HG02970 (cell line): Measurements from ENCODE around the gene PROSER3.

ENCODE experiments used
- ATAC-seq: cut with Tn5 transposase; IDR thresholded peaks from one replicate; pipeline ENCODE4 v1.9.1; 2021; ENCODE audit warnings: mild to moderate bottlenecking, moderate library complexity, moderate number of reproducible peaks; ENCODE audit not compliant: unreplicated experiment, low FRiP score

The PROSER3 gene

DNA sequence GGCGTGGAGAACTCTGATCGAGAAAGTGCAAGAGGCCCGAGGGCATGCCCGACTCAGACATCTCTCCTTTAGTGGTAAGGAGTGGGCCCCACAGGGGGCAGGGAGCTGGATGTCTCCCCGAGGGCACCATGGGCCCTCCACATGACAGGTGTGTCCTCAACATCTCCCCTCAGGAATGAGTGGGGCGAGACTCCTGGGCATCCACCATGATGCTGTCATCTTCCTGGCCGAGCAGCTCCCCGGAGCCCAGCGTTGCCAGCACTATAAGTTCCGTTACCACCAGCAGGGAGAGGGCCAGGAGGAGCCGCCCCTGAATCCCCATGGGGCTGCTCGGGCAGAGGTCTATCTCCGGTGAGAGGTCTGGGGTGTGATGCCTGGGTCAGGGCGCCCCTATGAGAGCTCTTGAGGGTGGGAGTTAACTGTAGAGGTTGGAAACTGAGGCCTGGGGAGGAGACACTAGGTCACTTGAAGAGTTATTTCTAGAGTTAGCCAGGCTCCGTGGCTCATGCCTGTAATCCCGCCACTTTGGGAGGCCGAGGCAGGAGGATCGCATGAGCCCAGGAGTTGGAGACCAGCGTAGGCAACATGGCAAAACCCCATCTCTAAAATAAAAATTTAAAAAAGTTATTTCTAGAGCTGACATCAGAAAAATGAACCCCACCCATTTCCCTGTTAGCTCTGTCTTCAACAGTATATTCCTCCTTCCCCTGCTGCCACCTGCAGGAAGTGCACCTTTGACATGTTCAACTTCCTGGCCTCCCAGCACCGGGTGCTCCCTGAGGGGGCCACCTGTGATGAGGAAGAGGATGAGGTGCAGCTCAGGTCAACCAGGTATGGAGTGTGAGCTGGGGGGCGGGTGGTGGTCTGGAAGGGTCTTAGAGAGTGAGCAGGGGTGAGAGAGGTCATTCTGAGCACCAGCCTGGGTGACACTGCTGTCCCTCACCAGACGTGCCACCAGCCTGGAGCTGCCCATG lies 20.8 kb upstream of the PROSER3 start:
- ATAC-seq, result no peak

DNA sequence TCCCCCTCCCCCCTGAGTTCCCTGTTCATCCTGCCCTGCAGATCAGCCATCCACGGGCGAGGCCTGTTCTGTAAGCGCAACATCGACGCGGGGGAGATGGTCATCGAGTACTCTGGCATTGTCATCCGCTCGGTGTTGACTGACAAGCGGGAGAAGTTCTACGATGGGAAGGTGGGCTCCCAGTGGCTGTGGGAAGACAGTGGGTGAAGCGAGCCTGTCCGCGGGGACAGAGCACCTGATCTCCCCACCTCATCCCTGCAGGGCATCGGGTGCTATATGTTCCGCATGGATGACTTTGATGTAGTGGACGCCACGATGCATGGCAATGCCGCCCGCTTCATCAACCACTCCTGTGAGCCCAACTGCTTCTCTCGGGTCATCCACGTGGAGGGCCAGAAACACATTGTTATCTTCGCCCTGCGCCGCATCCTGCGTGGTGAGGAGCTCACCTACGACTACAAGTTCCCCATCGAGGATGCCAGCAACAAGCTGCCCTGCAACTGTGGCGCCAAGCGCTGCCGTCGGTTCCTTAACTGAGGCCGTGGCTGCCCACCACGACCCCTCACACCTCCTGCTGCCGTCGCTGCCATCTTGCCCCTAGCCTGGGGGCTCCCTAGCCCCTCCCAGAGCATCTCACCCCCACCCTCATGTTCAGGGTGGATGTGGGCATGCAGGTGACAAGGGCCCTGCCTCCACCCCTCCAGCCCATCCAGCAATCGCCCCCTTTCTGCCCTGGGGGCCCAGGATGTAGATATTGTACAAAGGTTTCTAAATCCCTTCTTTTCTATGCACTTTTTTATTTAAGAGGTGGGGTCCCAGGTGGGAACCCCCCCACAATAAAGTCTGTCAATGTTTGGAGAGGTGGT lies 19.7 kb upstream of the PROSER3 start:
- no peak for ATAC-seq

DNA sequence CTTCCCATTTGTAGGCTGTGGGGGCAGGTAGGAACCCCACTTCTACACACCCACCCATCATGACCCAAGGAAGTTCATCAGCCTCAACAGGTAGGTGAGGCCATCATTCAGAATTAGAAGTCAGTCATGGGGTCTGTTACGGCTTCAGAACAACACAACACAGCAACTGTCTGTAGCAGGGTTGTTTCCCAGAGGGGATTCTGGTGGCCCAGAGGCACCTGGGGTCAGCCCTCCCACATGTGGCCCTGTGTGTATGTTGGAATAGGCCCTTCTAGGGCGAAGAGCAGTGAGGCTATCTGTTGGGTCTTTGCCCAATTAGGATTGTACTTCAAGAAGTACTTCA lies 19.1 kb upstream of the PROSER3 start:
- no peak for ATAC-seq

DNA sequence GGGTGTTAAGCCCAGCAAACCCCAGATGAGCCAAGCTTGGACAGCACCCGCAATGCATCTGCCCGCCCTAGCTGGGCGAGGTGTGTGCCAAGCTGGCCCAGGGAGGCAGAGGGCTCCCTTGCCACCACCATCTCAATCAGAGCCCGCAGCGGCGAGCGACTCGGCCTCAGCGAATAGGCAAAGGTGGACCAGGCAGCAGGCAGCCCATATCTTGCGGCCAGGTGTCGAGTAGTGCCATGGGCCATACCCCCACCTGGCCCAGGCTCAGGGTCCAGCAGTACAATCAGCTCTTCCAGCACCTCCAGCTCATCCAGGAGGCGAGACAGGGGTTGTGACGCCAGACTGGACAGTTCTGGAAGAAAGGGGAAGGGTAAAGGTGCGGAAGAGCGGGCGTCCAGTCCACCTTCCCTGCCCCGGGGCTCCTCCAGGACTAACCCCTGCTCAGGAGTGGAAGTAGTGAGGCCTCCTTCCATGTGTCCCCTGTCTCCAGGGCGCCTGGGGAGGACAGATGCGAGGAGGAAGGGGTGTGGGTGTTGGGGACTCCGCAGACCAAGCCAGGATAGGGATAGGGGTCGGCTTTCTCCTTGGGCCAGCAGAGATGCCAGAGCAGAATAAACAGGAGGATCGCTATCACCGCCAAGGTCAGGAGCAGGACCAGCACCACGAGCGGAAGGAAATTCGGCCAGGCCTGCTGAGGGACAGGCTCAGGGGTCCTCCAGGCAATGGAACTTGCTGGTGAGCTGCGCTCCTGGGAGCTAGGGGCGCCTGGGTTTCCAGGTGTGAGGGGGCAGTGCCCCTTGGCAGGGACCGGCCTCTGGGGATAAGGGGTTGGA lies 18.5 kb upstream of the PROSER3 start:
- ATAC-seq, result no peak

DNA sequence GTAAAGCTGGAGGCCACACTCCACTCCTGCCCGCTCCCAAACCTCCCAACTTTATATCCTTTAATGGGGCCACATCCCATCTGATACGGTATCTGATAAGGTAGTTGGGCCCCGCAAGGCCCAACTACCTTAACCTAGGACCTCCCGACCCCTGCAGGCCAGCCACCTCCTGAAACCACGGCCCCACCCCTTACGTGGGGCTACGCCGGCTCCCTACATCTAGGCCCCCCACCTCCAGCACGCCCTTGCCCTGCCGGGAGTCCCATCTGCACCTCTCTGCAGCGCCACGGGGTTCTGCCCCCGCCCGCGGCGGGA lies 17.9 kb upstream of the PROSER3 start:
- no peak for ATAC-seq

DNA sequence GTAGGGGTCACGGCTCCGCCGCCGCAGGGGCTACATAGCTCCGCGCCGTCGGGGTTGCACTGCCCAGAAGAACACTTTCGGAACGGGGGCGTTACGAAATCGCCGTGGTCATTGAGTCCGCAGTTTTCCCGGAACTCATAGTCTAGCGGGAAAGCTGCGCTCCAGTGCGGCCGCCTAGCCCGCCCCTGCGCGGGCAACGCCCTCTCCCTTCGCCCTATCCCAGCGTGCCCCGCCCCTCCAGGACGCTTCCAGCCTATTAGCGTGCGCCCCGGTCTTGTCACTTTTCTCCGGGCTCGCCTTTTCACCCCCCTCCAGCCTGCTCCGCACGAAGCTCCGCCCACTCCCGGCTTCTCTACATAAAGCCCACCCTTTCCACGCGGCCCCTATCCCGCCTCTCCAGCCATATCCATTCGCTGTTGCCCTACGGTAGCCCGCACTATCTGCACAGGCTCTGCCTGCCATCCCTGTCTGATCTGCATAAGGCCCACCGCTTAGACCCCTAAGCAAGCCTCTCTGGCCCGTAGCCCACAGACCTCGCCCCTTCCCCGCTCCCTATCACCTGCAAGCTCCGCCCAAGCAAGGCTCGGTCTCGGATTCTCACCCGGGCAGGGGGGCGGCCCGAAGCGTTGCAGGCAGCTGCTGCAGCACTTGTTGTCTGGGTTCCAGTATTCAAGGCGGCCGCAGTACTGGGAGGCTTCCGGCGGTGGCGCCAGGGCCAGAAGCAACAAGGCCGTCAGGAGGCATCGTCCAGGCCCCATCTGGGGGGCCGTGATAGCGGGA lies 17.4 kb upstream of the PROSER3 start:
- ATAC-seq, result peak; percentile 49

DNA sequence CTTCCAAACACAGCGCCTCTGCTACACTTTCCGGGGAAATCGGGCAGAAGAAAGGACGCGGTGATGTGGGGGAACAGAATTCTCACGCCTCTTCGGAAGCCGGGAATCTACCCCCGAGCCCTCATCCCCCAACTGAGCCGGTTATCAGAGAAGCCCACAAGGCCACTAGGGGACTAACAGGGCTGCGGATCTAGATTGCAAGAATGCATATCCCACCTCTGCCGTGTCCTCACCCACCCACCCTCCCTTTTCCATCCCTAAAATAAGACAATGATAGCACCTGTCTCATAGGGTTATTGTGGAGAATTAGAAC lies 16.8 kb upstream of the PROSER3 start:
- ATAC-seq, result no peak

DNA sequence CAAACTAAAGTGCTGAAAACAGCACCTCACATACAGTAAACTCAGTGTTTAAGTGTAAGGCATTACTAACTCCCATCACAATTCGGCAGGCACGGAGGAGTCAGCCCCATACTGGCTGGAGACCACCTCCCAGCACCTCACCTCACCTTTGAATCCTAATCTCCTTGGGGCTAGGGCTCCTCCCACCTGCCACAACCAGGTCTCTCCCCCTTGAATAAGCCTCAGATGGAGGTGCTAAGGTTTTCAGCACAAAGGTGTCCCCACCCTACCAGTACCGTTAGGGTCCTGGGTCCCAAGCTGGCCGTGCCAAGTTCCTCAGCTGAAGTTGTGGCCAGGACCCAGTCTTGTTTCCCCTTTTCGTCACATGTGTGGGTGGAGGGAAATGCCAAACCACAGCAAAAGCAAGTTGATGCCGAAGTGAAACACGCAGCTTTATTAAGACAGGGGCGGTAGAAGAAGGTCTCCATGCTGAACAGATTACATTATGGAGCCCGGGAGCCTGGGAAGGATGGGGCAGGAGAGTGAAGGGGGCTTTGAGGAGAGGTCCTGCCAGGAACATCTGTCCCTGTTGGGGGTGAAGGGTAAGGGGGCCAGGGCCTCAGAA lies 15.8 kb upstream of the PROSER3 start, which contains the start of gene IGFLR1:
IGFLR1 (minus strand) TSS at position 332 of the 604 bp plus-strand sequence. CDS start 1,272 bp downstream, outside the sequence.
- ATAC-seq, result no peak

DNA sequence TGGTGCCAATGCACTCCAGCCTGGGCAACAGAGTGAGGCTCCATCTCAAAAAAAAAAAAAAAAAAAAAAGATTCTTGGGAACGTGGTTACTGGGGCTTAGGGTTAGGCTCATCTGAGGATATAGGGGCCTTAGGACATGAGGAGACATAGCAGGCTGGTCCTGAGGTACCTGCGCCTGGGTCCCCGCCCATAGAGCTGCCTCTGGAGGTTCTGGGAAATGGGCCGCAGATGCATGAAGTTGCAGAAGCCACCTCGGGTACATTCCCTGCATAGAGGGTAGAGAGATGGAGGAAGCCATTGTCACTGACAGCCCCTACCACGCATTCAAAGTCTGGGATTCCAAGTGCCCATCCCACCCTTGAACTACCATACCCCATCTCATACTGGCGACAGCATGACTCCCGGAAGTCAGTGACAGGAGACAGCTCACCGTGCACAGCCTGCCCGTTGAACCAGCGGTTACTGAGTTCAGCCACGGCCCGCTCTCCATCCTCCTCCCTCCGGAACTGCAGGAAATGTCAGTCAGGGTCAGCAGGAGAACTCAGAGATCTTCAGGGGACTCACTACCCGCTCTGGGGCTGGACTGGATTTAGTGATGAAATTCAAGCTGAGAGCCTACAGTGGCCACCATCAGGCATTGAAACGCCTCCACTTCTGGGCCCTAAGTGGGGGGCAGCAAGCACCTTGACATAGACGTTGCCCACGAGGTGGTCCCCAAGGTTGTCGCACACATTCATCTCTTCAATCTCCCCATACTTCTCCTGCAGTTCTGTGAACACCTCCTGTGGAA lies 14.1 kb upstream of the PROSER3 start:
- no peak for ATAC-seq

DNA sequence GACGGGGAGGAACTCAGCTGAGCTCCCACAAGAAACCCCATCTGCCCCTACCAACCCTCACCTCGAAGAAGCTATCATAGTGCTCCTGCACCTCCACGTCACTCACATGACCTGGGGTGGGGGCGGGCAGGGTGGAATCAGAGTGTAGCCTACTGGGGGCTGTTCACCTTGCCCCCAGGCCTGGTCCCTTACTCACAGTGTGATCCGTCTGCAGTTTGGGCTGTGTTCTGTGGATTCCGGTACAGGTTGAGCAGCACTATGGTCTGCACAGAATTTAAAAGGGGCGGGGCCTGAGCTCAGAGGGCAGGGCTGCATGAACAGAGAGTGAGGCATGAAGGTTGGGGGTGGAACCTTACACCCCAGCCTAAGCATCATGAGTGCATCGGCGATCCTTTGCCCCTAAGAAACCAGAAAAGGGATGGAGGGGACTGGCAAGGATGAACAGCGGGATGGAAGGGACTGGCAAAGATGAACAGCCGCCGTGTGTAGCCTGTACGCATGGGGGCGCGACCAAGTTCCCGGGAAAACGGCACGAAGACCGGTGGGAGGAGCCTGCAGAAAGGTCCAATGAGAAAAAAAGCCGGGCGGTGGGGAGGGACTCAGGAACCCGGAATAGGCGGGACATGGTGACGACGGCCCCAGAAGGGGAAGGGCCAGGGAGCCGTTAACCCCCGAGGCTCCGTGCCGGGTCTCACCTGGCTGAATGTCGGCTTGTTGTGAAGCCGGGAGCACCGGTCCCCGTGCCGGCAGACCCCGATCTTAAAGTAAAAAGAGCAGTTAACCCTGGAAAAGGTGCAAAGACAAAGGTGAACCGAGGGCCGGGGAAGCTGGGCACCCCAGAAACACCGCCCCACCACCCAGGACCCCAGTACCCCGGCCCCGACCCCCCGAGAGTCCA lies 13.3 kb upstream of the PROSER3 start:
- ATAC-seq, result peak; percentile 34

DNA sequence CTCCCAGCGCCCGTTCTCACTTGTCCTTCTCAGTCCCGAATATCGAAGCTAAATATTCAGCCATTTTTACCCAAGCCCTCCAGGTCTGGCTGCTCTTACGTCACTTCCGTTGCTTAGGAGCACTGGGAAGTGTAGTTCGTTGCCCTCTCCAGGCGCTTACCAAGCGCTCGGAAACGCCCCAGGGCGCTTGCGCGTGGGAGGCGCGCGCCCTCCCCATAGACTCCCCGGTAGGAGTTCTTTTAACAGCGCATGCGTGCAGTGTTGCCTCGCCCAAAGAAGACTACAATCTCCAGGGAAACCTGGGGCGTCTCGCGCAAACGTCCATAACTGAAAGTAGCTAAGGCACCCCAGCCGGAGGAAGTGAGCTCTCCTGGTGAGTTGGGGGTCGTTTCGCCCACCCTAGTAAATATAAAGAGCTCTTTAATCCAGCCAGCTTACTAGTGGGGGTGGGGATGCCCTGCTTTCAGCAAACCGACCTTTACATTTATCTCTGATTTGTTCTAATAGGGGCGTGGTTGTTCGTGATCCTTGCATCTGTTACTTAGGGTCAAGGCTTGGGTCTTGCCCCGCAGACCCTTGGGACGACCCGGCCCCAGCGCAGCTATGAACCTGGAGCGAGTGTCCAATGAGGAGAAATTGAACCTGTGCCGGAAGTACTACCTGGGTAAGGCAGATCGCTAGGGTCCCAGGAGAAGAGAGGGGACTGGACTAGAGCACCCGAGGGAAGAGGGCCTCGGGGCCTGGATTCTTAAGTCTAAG lies 12.5 kb upstream of the PROSER3 start, which contains the start of the genes PSENEN and U2AF1L4:
PSENEN (plus strand) TSS at position 324 of the 759 bp plus-strand sequence; CDS start at position 604, 280 bp downstream.
U2AF1L4 (minus strand) TSS at position 91 of the 759 bp plus-strand sequence; CDS start at position 64, 27 bp downstream.
- peak; percentile 45 for ATAC-seq

DNA sequence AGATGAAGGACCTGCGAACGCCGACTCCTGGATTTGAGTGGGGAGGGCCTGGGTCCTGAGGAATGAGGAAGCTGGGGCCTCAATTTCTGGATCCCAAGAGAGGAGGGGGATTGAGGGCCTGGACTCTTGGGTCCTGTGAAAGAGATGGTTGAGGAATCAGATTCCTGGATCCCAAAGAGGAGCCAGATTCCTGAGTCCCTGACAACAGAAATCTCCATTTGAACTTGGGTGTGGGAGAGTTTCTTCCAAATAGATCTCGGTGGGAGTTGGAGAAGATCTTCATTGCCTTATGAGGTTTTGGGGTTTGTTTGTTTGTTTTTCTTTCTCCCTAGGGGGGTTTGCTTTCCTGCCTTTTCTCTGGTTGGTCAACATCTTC lies 11.9 kb upstream of the PROSER3 start:
- ATAC-seq, result no peak

DNA sequence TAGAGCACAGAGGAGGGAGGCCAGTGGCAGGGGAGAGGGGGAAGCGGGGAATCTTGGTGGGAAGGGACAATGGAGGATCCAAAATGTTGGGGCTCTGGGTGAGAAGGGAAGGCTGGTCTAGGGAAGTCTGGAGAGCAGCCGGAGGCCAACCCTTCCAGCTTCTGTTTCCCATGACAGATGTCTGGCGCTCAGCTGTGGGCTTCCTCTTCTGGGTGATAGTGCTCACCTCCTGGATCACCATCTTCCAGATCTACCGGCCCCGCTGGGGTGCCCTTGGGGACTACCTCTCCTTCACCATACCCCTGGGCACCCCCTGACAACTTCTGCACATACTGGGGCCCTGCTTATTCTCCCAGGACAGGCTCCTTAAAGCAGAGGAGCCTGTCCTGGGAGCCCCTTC lies 11.4 kb upstream of the PROSER3 start:
- ATAC-seq, result no peak

DNA sequence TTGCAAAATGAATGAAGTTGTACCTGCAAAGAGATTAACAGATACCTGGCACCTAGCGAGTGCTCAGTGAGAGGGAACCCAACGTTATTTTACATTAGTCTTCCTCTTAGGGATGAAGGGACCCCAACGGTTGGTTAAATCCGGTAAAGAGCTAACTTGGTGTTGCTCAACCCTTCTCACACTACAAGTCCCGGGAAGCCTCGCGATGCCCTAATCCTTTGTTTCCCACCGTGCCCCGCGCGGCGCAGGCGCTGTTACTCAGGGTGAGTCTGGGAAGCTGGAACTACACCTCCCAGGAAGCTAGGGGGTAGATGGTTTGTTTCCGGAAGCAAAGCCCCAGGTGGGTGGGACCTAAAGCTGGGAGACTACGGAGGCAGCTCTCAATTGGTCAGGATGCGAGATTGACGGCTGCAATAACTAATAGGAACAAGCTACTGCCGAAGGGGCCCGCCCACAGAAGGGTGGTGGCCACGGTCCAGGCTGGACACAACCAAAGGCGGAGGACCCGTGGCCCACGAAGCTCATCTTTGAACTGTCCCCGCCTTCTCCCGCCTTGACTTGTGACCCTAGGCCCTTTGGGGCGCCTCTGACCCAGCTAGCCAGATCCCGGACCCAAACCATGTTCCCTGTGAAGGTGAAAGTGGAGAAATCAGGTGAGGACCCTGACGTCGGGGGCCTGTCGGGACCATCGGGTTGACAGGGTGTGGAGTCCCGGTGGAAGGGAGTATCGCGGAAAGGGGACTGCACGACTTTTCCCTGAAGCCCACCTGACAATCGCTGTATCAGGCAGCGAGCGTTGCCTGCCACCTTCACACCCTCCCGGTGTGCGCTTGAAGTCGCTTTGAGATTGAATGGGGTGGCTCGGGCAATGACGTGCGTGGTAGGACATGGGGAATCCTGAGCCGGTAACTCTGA lies 9.6 kb upstream of the PROSER3 start, which contains the start of gene LIN37:
LIN37 (plus strand) TSS at position 471 of the 915 bp plus-strand sequence; CDS start at position 620, 149 bp downstream.
- ATAC-seq, result peak; percentile 70

DNA sequence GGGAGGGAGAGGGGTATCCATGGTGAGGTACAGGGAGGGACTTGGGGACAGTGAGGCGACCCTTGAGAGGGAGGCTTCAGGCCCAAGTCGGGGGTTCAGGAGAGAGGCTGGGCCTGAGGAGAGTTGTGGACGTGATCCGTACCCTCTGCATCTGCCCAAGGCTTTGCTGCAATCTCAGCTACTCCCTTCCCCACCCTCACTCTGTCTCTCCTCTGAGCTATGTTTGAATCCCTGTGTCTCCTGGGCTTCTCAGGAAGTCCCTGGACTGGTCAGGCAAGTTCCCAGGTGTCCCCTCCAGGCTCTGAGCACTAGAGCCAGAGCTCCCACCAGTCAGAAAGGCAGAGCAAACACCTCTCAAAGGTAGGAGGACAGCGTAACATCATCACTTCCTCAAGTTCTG lies 7.8 kb upstream of the PROSER3 start:
- ATAC-seq, result no peak
